Fibroblast of lung (primary cell): Measurements from ENCODE around the gene ANO10.

ENCODE experiments used
- EZH2 ChIP-seq: IDR thresholded peaks from 2 replicates; pipeline ENCODE4 v1.5.1; 2012; ENCODE audit warnings: low read length, control low read depth, mild to moderate bottlenecking; ENCODE audit errors: missing control alignments
- TF ChIP-seq, protein P1 (sequence below), 2 donors: IDR thresholded peaks in 1 of 2; conservative IDR thresholded peaks in 1 of 2; 1 replicate in 1 of 2; 2 replicates in 1 of 2; pipeline ENCODE4 v1.5.1; 2011 to 2012; ENCODE audit warnings: low read length in 2 of 2, control low read depth in 1 of 2, inconsistent platforms in 1 of 2, low read depth in 1 of 2, mild to moderate bottlenecking in 1 of 2

DNA sequence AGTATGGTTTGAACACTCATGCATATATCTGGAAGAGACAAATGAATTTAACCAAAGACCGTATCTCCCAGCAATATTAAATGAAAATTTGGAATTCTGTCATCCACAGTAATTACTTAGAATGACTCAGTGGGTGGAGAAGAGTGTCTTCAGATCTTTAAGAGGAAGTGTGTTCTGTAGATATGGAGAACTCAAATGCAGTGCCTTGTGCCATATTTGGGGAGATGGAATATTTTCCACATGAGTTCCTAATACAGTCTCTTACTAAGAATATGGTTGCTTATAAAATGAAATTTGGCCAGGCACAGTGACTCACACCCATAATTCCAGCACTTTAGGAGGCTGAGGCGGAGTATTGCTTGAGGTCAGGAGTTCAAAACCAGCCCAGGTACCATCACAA lies 40.5 kb downstream of the ANO10 start:
- TF ChIP-seq, protein P1, sequence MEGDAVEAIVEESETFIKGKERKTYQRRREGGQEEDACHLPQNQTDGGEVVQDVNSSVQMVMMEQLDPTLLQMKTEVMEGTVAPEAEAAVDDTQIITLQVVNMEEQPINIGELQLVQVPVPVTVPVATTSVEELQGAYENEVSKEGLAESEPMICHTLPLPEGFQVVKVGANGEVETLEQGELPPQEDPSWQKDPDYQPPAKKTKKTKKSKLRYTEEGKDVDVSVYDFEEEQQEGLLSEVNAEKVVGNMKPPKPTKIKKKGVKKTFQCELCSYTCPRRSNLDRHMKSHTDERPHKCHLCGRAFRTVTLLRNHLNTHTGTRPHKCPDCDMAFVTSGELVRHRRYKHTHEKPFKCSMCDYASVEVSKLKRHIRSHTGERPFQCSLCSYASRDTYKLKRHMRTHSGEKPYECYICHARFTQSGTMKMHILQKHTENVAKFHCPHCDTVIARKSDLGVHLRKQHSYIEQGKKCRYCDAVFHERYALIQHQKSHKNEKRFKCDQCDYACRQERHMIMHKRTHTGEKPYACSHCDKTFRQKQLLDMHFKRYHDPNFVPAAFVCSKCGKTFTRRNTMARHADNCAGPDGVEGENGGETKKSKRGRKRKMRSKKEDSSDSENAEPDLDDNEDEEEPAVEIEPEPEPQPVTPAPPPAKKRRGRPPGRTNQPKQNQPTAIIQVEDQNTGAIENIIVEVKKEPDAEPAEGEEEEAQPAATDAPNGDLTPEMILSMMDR (conservative IDR thresholded peaks at IDR 0.05 in 1 of 2, IDR thresholded peaks at IDR 0.05 in 1 of 2; ENCODE audit: low read depth in 1 of 2, low read length in 2 of 2) = no peak
- TF ChIP-seq EZH2 = no peak
